MM.1S (cell line): ENCODE results near the gene ADNP2.

Experiments
- DNase-seq: peaks from one replicate; pipeline ENCODE4 v3.0.0-alpha.2; 2015
- H2AFZ ChIP-seq: fragments of 300-600 bp; sonication (generic); 2 replicates; pipeline ENCODE4 v1.6.0; 2016; ENCODE audit warnings: antibody characterized with exemption, low read length
- H3F3A ChIP-seq: fragments of 300-600 bp; sonication (generic); 2 replicates; pipeline ENCODE4 v1.6.1; 2016; ENCODE audit warnings: mild to moderate bottlenecking, antibody characterized with exemption, low read length, moderate library complexity, mixed read lengths; ENCODE audit not compliant: insufficient read depth
- H3K27ac ChIP-seq: fragments of 300-600 bp; sonication (generic); 2 replicates; pipeline ENCODE4 v1.5.1; 2016; ENCODE audit warnings: mild to moderate bottlenecking, low read length
- H3K27me3 ChIP-seq: fragments of 300-600 bp; sonication (generic); replicated peaks from 2 replicates; pipeline ENCODE4 v1.6.0; 2016; ENCODE audit warnings: low read length; ENCODE audit not compliant: insufficient read depth
- H3K36me3 ChIP-seq: fragments of 300-600 bp; sonication (generic); replicated peaks from 2 replicates; pipeline ENCODE4 v1.6.1; 2016; ENCODE audit warnings: mild to moderate bottlenecking, low read length, mixed read lengths; ENCODE audit not compliant: insufficient read depth
- H3K4me1 ChIP-seq: fragments of 300-600 bp; sonication (generic); 2 replicates; pipeline ENCODE4 v1.6.1; 2016; ENCODE audit warnings: low read length, mixed read lengths
- H3K4me2 ChIP-seq: fragments of 300-600 bp; sonication (generic); 2 replicates; pipeline ENCODE4 v1.6.0; 2016; ENCODE audit warnings: low read depth, low read length
- H3K4me3 ChIP-seq: fragments of 300-600 bp; sonication (generic); 2 replicates; pipeline ENCODE4 v1.5.1; 2016; ENCODE audit warnings: low read length, mixed read lengths
- H3K79me2 ChIP-seq: fragments of 300-600 bp; sonication (generic); 2 replicates; pipeline ENCODE4 v1.6.1; 2016; ENCODE audit warnings: mixed run types, low read length, mixed read lengths
- H3K9ac ChIP-seq: fragments of 300-600 bp; sonication (generic); 2 replicates; pipeline ENCODE4 v1.6.1; 2016; ENCODE audit warnings: low read length, mixed read lengths
- H3K9me2 ChIP-seq: fragments of 300-600 bp; sonication (generic); replicated peaks from 2 replicates; pipeline ENCODE4 v1.6.1; 2016; ENCODE audit warnings: mild to moderate bottlenecking, low read length, mixed read lengths; ENCODE audit not compliant: insufficient read depth
- H3K9me3 ChIP-seq: fragments of 300-600 bp; sonication (generic); replicated peaks from 2 replicates; pipeline ENCODE4 v1.6.1; 2016; ENCODE audit warnings: mild to moderate bottlenecking, low read length, mixed read lengths; ENCODE audit not compliant: insufficient read depth
- H4K20me1 ChIP-seq: fragments of 300-600 bp; sonication (generic); 2 replicates; pipeline ENCODE4 v1.6.1; 2016; ENCODE audit warnings: mild to moderate bottlenecking, low read length, moderate library complexity, mixed read lengths; ENCODE audit not compliant: insufficient read depth
- CTCF ChIP-seq: fragments of 300-600 bp; sonication (generic); IDR thresholded peaks from 2 replicates; pipeline ENCODE4 v1.5.1; 2016; ENCODE audit warnings: antibody characterized with exemption, low read length, mixed read lengths
- EZH2 ChIP-seq: fragments of 300-600 bp; sonication (generic); optimal IDR thresholded peaks from 2 replicates; pipeline ENCODE3; 2017; ENCODE audit warnings: low read depth, mild to moderate bottlenecking, antibody characterized with exemption, low read length, mixed read lengths
- EZH2phosphoT487 ChIP-seq: fragments of 300-600 bp; sonication (generic); IDR thresholded peaks from 2 replicates; pipeline ENCODE4 v1.6.1; 2018; ENCODE audit warnings: antibody characterized with exemption, low read length

Gene ADNP2

GRCh38 chr18:80088823-80089222 is 20.2 kb upstream of the ADNP2 start:
- DNase-seq, result no peak
- Histone ChIP-seq H3K4me1 (no peaks in the 10 kb centered on the region), H3K79me2 (no peaks in the 10 kb centered on the region), H3K9ac (no peak overlapping the region), H3K9me3 (no peaks in the 10 kb centered on the region), H3F3A (no peaks in the 10 kb centered on the region), H4K20me1 (no peaks in the 10 kb centered on the region), H3K4me2 (no peak overlapping the region), H3K27me3 (no peaks in the 10 kb centered on the region), H3K27ac (no peak overlapping the region), H3K36me3 (no peaks in the 10 kb centered on the region), H3K4me3 (no peak overlapping the region), H3K9me2 (no peaks in the 10 kb centered on the region), H2AFZ (no peak overlapping the region)
- TF ChIP-seq EZH2 (no peak), CTCF (no peak), EZH2phosphoT487 (no peak)

- Histone ChIP-seq H3K9ac (no peak overlapping the region), H3K9me2 (no peaks in the 10 kb centered on the region), H3K4me2 (no peak overlapping the region), H3K27me3 (no peaks in the 10 kb centered on the region), H2AFZ (no peak overlapping the region), H3K4me1 (no peaks in the 10 kb centered on the region), H3K4me3 (no peak overlapping the region), H3K27ac (no peak overlapping the region), H4K20me1 (no peaks in the 10 kb centered on the region), H3F3A (no peaks in the 10 kb centered on the region), H3K36me3 (no peaks in the 10 kb centered on the region), H3K79me2 (no peaks in the 10 kb centered on the region), H3K9me3 (no peaks in the 10 kb centered on the region)
- TF ChIP-seq CTCF (no peak), EZH2phosphoT487 (no peak), EZH2 (no peak)
- no peak for DNase-seq
These were observed 13.6 kb upstream of the ADNP2 start for GRCh38 chr18:80095414-80095813.

- Histone ChIP-seq H2AFZ (no peak overlapping the region), H3K79me2 (no peaks in the 10 kb centered on the region), H3K4me2 (no peak overlapping the region), H3K9me2 (no peaks in the 10 kb centered on the region), H3K36me3 (no peaks in the 10 kb centered on the region), H3K27ac (no peak overlapping the region), H3K9ac (no peak overlapping the region), H4K20me1 (no peaks in the 10 kb centered on the region), H3K4me3 (no peak overlapping the region), H3K27me3 (no peaks in the 10 kb centered on the region), H3F3A (no peaks in the 10 kb centered on the region), H3K9me3 (no peaks in the 10 kb centered on the region), H3K4me1 (no peaks in the 10 kb centered on the region)
- no peak for DNase-seq
- TF ChIP-seq EZH2phosphoT487 (no peak), CTCF (no peak), EZH2 (no peak)
These were observed 13.0 kb upstream of the ADNP2 start for GRCh38 chr18:80096032-80096565.
